ENCODE measurements around the gene FMN1.
A peak's percentile ranks its signal among the peaks of the same experiment; 100 is the strongest.

The FMN1 gene

DNA sequence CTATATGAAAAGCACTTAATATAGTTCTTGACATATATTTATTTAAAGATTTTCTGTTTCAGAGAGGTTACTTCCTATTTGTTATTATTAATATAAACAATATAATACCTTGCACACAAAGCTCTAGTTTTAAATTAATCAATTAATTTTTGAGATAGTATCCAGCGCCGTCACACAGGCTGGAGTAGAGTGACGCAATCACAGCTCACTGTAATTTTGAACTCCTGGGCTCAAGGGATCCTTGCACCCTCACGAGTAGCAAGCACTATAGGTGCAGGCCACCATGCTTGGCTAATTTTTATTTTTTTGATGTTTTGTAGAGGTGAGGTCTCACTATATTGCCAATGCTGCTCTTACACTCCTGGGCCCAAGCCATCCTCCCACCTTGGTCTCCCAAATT is 267.4 kb downstream of the FMN1 start:
- no peak for TF ChIP-seq CREB1 (IDR thresholded peaks at IDR 0.05; ENCODE audit: low read depth)
- TF ChIP-seq CEBPB (IDR thresholded peaks at IDR 0.05): peak; percentile 35; the same call in 1 of the 2 replicates
- no peak for TF ChIP-seq MAX (IDR thresholded peaks at IDR 0.05)

- TF ChIP-seq TAF1 (IDR thresholded peaks at IDR 0.05; ENCODE audit: low read depth): no peak
- no peak for TF ChIP-seq ZBTB7A (IDR thresholded peaks at IDR 0.05; ENCODE audit: low read depth)
- TF ChIP-seq EP300 (IDR thresholded peaks at IDR 0.05; ENCODE audit: borderline replicate concordance): no peak
- no peak for TF ChIP-seq YY1 (IDR thresholded peaks at IDR 0.05; ENCODE audit: low read depth)
- no peak for TF ChIP-seq RAD21 (IDR thresholded peaks at IDR 0.05; ENCODE audit: low read depth)
- no peak for TF ChIP-seq CEBPB (IDR thresholded peaks at IDR 0.05)
- no peak for TF ChIP-seq TEAD4 (IDR thresholded peaks at IDR 0.05)
- no peak for TF ChIP-seq REST (IDR thresholded peaks at IDR 0.05; ENCODE audit: low read depth)
- TF ChIP-seq MAX (IDR thresholded peaks at IDR 0.05): no peak
- no peak for TF ChIP-seq FOXM1 (IDR thresholded peaks at IDR 0.05; ENCODE audit: borderline replicate concordance, low read depth)
- no peak for TF ChIP-seq NFIC (IDR thresholded peaks at IDR 0.05)
- TF ChIP-seq EGR1 (IDR thresholded peaks at IDR 0.05): no peak
- TF ChIP-seq, protein P1, sequence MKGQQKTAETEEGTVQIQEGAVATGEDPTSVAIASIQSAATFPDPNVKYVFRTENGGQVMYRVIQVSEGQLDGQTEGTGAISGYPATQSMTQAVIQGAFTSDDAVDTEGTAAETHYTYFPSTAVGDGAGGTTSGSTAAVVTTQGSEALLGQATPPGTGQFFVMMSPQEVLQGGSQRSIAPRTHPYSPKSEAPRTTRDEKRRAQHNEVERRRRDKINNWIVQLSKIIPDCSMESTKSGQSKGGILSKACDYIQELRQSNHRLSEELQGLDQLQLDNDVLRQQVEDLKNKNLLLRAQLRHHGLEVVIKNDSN (IDR thresholded peaks at IDR 0.05): no peak
- TF ChIP-seq CREB1 (IDR thresholded peaks at IDR 0.05; ENCODE audit: low read depth): no peak
Measured at GRCh38 chr15:32923176-32923575, 271.3 kb downstream of the FMN1 start.

GRCh38 chr15:32922541-32922940 is 272.0 kb downstream of the FMN1 start:
- TF ChIP-seq EP300 (IDR thresholded peaks at IDR 0.05; ENCODE audit: borderline replicate concordance) (no peak), EGR1 (IDR thresholded peaks at IDR 0.05) (no peak), CREB1 (IDR thresholded peaks at IDR 0.05; ENCODE audit: low read depth) (no peak), YY1 (IDR thresholded peaks at IDR 0.05; ENCODE audit: low read depth) (no peak), FOXM1 (IDR thresholded peaks at IDR 0.05; ENCODE audit: borderline replicate concordance, low read depth) (no peak), REST (IDR thresholded peaks at IDR 0.05; ENCODE audit: low read depth) (no peak), RAD21 (IDR thresholded peaks at IDR 0.05; ENCODE audit: low read depth) (no peak), TAF1 (IDR thresholded peaks at IDR 0.05; ENCODE audit: low read depth) (no peak), NFIC (IDR thresholded peaks at IDR 0.05) (no peak), TEAD4 (IDR thresholded peaks at IDR 0.05) (no peak), TCF12 (IDR thresholded peaks at IDR 0.05; ENCODE audit: low read depth) (no peak)

- TF ChIP-seq REST (IDR thresholded peaks at IDR 0.05; ENCODE audit: low read depth): no peak
- TF ChIP-seq CREB1 (IDR thresholded peaks at IDR 0.05; ENCODE audit: low read depth): no peak
- no peak for TF ChIP-seq TEAD4 (IDR thresholded peaks at IDR 0.05)
- no peak for TF ChIP-seq ZBTB7A (IDR thresholded peaks at IDR 0.05; ENCODE audit: low read depth)
- TF ChIP-seq MAX (IDR thresholded peaks at IDR 0.05): no peak
- TF ChIP-seq NFIC (IDR thresholded peaks at IDR 0.05): no peak
- no peak for TF ChIP-seq TCF12 (IDR thresholded peaks at IDR 0.05; ENCODE audit: low read depth)
- no peak for TF ChIP-seq EGR1 (IDR thresholded peaks at IDR 0.05)
Measured at GRCh38 chr15:32919749-32920414, 274.6 kb downstream of the FMN1 start.

DNA sequence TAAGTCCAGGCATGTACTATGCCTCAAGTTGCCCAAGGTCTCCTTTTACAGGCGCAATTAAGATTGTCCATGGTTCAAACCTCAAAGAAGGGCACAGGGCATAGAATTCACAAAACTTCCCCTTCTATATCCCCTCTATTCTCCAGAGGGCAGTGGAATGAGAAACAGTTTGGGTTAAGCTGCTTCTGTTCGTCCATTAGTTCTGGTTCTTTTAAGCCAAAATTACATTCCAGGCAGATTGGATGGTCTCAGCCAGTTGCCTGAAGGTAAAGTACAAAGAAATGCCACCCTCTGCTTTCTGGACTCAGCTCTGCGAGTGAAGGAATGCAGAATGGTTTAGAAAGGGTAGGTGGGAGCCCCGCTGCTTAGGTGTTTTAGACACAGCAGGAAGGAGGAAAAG is 276.0 kb downstream of the FMN1 start:
- TF ChIP-seq, protein P1 (IDR thresholded peaks at IDR 0.05): no peak
- TF ChIP-seq CEBPB (IDR thresholded peaks at IDR 0.05) (no peak), ZBTB7A (IDR thresholded peaks at IDR 0.05; ENCODE audit: low read depth) (no peak)

All from Ishikawa (cell line).